HepG2 (cell line): ENCODE data around the gene KANTR.

Experiments
- CREM ChIP-seq, 2 experiments: sonication (generic) in 1 of 2; formaldehyde crosslinking in 1 of 2; IDR thresholded peaks; 2 replicates each; pipeline versions ENCODE4 v1.4.0 to v1.6.1; 2016 to 2020; ENCODE audit warnings: antibody characterized with exemption in 1 of 2, mild to moderate bottlenecking in 1 of 2, missing genetic modification reagents in 1 of 2
- SP1 ChIP-seq, 2 experiments: fragments of 450-650 bp in 1 of 2; sonication (generic) in 1 of 2; formaldehyde crosslinking in 1 of 2; IDR thresholded peaks; 2 replicates each; pipeline versions ENCODE4 v1.4.0 to v1.6.1; 2016 to 2020; ENCODE audit warnings: missing genetic modification reagents in 1 of 2
- ZNF766 ChIP-seq: sonication (generic); formaldehyde crosslinking; IDR thresholded peaks from 2 replicates; pipeline ENCODE4 v1.5.0; 2020; ENCODE audit warnings: missing genetic modification reagents, borderline replicate concordance

GRCh38 chrX:53071064-53071463 is 22.9 kb upstream of the KANTR start:
- TF ChIP-seq ZNF766 (no peak), SP1 (IDR thresholded peaks at IDR 0.05) (no peak), SP1 (CRISPR knock-in tag; IDR thresholded peaks at IDR 0.05) (no peak), CREM (IDR thresholded peaks at IDR 0.05) (no peak), CREM (CRISPR knock-in tag; IDR thresholded peaks at IDR 0.05) (no peak)
